ENCODE data around the gene HOXA2.
A peak's percentile ranks its signal among the peaks of the same experiment; 100 is the strongest.

Gene HOXA2

DNA sequence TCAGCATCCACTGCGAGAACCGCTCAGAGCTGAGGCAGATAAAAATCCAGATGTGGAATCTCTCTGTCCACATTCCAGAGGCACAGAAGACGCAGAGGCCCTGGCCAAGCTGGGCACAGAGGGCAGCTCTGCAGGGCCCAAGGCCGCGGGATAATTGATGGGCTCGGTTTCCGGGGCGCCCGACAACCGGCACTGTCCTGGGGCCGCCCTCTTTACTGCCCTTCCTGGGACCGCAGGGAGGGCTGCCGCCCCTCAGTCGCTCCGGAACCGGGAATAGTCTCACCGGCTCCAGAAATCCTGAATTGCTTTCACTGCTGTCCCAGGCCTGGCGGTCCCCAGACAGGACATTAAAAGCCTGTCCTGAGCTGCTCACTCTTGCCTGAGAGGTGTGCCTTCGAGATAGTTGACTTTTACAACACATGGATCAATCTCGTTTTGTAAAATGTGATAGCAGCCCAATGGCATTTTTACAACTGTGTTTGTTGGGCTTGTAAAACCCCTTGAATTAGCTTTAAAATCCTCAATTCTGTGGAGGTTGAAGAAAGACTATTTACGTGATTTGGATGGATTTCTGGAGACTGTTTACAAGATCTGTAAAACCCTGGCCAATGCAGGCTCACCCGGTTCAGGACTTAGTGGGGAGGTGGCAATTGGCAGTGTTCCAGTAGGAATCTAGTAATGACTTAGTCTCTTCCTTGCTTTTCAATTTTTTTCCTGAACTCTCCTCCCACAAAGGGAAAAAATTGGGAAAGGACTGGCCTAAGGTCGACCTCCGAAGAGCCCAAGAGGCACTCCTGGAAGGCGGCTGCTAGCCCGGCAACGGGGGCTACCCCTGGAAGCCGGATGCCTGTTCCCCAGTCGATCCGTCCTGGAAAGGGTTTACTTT, 46.5 kb upstream of the HOXA2 start:
- no peak for TF ChIP-seq MYC (IDR thresholded peaks at IDR 0.05; ENCODE audit: low read depth, low read length)
- TF ChIP-seq MAX (IDR thresholded peaks at IDR 0.05; ENCODE audit: low read depth, low read length), result no peak
- no peak for TF ChIP-seq CTCF (IDR thresholded peaks at IDR 0.05; ENCODE audit: low read depth, low read length)
- TF ChIP-seq POLR2A (IDR thresholded peaks at IDR 0.05; ENCODE audit: extremely low read depth, insufficient read length), result no peak
- no peak overlapping the region for H3K4me3 ChIP-seq (ENCODE audit: low read depth, low read length)
- no peak for DNase-seq (ENCODE audit: low read depth)

DNA sequence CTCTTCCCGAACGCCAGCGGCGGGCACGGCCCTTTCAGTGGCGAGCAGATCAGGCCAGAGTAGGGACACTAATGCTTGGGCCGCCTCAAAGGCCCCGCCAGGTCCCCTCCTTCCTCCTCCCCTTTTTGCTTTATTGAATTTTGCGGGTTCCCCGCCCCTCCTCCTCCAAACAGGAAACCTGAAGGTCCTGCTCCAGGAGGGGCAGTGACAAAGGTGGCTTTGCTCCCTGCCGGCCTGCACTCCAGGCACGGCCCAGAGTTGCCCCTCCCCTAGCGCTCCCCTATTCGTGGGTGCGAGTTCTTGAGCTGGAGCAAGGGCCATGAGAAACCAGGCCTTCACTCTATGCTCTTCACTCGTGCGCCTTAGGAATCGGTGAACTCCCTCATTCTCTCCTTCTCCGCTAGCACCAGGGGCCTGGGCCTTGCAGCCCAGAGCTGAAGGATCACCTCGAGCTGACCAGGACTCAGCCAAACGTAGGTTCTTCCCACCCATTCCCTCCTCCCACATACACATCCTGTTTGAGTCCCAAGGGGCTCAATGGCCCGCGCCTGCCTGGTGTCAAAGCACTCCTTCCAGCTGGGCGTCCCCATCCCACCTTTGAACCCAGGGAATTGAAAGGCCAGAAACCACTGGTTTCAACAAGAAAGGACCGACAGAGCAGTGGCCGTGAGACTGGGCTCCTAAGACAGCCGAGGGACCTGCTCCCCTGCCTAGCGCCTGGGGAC, 45.7 kb upstream of the HOXA2 start:
- H3K4me3 ChIP-seq (ENCODE audit: low read depth, low read length), result peak overlapping the region; percentile 13

DNA sequence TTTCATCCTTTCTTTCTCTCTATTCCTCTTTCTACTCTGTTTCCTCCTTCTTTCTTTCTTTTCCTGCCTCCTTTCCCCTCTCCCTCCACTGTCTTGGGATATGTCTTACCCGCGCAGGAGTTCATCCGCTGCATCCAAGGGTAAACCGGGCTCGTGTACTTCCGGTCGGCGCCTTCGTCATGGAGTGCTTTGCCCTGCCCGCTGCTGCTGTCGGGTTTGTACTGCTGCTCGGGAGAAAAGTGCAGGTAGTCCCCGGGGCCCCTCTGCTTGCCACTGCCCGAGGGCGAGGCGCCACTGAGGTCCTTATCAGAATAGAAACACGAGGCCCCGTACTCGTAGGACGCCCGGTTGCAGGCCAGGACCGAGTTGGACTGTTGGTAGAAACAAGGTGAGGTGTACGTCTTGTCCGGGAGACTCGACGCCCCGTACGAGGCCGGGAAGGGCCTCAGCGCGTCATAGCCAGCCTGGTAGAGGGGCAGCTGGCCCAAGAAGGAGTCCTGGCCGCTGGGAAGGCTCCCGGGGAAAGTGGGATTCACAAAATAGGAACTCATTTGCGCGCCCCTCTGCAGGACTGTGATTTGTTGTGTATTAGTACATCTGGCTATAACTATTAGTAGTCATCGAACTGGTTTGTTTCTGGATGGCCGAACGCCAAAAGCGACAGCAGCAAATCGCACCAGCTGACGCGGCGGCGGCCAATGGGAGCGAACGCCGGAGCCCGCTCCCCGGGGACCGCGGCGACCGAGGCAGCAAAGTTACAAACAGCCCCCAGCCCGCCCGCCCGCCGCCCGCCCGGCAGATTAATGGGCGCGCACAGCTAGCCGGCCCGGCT, 44.9 kb upstream of the HOXA2 start, which contains the start of gene HOXA6:
TSS of gene HOXA6 (minus strand) at position 576 of the 832 bp plus-strand sequence. CDS start at position 551, 25 bp downstream.
- no peak for TF ChIP-seq MYC (IDR thresholded peaks at IDR 0.05; ENCODE audit: low read depth, low read length)
- TF ChIP-seq MAX (IDR thresholded peaks at IDR 0.05; ENCODE audit: low read depth, low read length), result no peak
- TF ChIP-seq CTCF (IDR thresholded peaks at IDR 0.05; ENCODE audit: low read depth, low read length), result no peak
- no peak for TF ChIP-seq POLR2A (IDR thresholded peaks at IDR 0.05; ENCODE audit: extremely low read depth, insufficient read length)
- no peak for DNase-seq (ENCODE audit: low read depth)
- peak within 1 kb of the TSS; percentile 13 for H3K4me3 ChIP-seq (ENCODE audit: low read depth, low read length)

More for the DNA sequence above, 45.7 kb upstream of the HOXA2 start:
- DNase-seq (ENCODE audit: low read depth), result peak; percentile 40
- TF ChIP-seq CTCF (IDR thresholded peaks at IDR 0.05; ENCODE audit: low read depth, low read length), result no peak
- no peak for TF ChIP-seq POLR2A (IDR thresholded peaks at IDR 0.05; ENCODE audit: extremely low read depth, insufficient read length)
- no peak for TF ChIP-seq MAX (IDR thresholded peaks at IDR 0.05; ENCODE audit: low read depth, low read length)
- no peak for TF ChIP-seq MYC (IDR thresholded peaks at IDR 0.05; ENCODE audit: low read depth, low read length)

DNA sequence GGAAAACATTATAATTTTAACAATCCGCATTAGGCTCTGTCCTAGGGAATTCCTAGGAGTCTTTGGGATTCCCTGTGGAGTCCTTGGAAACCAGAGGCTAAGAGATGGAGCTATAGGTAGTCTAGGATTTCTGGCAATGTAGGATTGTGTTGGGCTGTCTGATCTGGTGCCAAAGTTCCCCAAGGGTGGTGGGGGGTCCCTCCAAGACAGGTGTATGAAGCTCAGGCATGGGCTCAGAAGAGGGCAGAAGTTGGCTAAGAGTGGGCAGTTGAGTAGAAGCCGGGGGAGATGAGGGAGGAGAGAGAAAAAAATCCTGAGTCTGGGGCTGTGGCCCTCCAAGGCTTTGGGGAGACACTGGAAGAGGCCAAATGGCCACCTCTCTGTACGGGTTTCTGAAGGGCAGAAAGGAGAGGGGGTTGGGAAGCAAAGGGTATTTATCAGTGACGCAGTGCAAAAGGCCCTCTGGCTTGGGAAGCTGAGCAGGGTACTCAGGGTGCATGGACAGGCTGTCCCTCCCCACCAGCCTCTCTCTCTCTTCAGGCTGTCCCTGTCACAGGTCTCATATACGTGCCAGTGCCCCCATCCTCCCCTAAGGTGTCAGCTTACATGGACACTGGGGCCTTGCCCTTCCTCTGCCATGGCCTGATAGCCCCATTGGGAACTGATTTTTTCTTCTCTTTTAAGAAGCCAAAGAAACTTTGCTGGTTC, 44.2 kb upstream of the HOXA2 start:
- H3K4me3 ChIP-seq (ENCODE audit: low read depth, low read length), result no peak overlapping the region
- TF ChIP-seq MYC (IDR thresholded peaks at IDR 0.05; ENCODE audit: low read depth, low read length) (no peak), MAX (IDR thresholded peaks at IDR 0.05; ENCODE audit: low read depth, low read length) (no peak), POLR2A (IDR thresholded peaks at IDR 0.05; ENCODE audit: extremely low read depth, insufficient read length) (no peak), CTCF (IDR thresholded peaks at IDR 0.05; ENCODE audit: low read depth, low read length) (no peak)
- DNase-seq (ENCODE audit: low read depth), result no peak
